K562 treated with DMSO at 1 percent for 4 hours (cell line): ENCODE results near the gene ZNF782. TPM values are rescaled to one million over a fixed set of nuclear protein-coding genes. Genes with fewer than 3 reads are reported as not detected.

Source experiments
- total RNA-seq: library from RNA; unstranded; fragments of 300-600 nt; gene quantifications from 2 replicates; pipeline ENCODE4 v1.2.3, GENCODE V29; 2022; ENCODE audit not compliant: insufficient read depth

ZNF782 gene
- total RNA-seq: 1.8 and 2.7 TPM in 2 replicates

DNA sequence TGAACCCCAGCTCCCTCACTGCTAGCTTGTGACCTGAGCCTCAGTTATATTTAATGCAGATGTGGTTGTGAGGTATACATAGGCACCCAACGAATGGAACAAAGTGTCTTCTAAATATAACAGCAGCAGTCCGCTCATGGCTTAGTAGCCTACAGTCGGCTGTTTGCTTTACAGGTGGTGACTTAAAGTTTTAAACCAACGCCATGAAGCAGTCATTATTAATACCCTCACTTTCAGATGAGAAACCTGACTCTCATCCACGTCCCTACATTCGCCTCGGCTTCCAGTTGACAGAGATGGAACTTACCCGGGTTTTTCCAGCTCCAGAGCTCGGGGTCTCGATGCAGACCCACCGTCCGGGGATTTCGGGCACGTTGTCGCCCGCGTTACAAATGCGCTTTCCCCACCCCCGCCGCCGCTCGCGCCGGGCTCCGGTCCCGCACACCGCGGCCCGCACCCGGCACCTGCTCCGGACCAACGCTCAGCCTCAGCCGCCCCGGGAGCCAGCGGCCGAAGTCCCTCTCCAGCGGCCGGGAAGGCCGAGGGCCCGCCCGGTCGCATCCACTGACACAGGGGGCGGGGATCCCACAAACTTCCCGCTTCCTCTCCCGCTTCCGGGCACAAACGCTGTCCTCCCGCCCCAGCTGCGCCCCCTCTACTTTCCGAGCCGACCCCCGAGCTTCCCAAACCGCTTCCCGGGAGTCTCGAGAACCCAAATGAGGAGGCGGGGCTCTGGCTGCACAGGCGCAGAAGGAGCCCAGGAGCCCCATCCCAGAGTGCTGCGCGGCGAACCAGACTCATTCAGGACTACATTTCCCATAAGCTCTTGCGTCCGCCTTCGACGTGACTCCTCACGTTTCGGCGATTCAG lies at the start of gene ZNF782:
Gene ZNF782 (minus strand): TSS at position 734 of the 870 bp plus-strand sequence. CDS start 2,553 bp downstream, outside the sequence.

Other genes starting within 250 kb of the ZNF782 start
- gene CDC14B, start 234.7 kb downstream of the ZNF782 start, total RNA-seq: 2.6 and 3.7 TPM in 2 replicates
- gene PRXL2C, start 199.2 kb downstream of the ZNF782 start, total RNA-seq: 3.9 and 4.6 TPM in 2 replicates
- 4.5 and 5.0 TPM in 2 replicates for gene ZNF510, start 76.4 kb downstream of the ZNF782 start, total RNA-seq
- gene NUTM2G, start 74.3 kb upstream of the ZNF782 start, total RNA-seq: 0.21 TPM in 1 of 2 replicates, not detected in the other
- gene CTSV, start 184.6 kb upstream of the ZNF782 start, total RNA-seq: not detected in 2 replicates